HG03196 (cell line): ENCODE data around the gene CFAP74.
"Not testable (repeated sequence)": the region's sequence is repeated elsewhere in the genome, so short reads cannot be mapped to it uniquely, and the experiment has no call there.

ENCODE experiments used
- ATAC-seq: cut with Tn5 transposase; IDR thresholded peaks from one replicate; pipeline ENCODE4 v1.9.1; 2021; ENCODE audit not compliant: unreplicated experiment

The CFAP74 gene

DNA sequence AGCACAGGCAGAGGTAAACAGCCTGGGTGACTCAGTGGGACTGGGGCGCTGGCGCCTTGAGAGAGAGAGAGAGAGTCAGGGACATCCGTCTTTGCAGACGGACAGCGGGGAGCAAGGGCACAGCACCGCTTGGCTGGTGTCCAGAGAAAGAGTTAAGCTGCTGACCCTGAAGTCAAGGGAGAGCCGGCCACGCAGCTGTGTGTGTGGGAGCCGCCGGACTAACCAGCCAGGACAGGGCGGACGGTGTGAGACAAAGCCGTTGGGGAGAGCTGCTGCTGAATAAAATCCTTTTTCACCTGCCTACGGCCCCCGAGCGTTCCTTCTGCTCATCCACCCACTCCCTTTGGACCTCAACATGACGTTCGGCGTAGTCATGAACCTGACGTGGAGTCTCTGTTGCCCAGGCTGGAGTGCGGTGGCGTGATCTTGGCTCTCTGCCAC is 14.5 kb downstream of the CFAP74 start:
- no peak for ATAC-seq

- no peak for ATAC-seq
Measured at GRCh38 chr1:1988061-1988945, 15.3 kb downstream of the CFAP74 start.

GRCh38 chr1:1987142-1987510 is 16.5 kb downstream of the CFAP74 start:
- ATAC-seq = no peak

- ATAC-seq = no peak
Measured at GRCh38 chr1:1986451-1987141, 17.0 kb downstream of the CFAP74 start.

- ATAC-seq = no peak
Measured at GRCh38 chr1:1985375-1986050, 18.1 kb downstream of the CFAP74 start.

- ATAC-seq = no peak
Measured at GRCh38 chr1:1984560-1985070, 19.0 kb downstream of the CFAP74 start.

DNA sequence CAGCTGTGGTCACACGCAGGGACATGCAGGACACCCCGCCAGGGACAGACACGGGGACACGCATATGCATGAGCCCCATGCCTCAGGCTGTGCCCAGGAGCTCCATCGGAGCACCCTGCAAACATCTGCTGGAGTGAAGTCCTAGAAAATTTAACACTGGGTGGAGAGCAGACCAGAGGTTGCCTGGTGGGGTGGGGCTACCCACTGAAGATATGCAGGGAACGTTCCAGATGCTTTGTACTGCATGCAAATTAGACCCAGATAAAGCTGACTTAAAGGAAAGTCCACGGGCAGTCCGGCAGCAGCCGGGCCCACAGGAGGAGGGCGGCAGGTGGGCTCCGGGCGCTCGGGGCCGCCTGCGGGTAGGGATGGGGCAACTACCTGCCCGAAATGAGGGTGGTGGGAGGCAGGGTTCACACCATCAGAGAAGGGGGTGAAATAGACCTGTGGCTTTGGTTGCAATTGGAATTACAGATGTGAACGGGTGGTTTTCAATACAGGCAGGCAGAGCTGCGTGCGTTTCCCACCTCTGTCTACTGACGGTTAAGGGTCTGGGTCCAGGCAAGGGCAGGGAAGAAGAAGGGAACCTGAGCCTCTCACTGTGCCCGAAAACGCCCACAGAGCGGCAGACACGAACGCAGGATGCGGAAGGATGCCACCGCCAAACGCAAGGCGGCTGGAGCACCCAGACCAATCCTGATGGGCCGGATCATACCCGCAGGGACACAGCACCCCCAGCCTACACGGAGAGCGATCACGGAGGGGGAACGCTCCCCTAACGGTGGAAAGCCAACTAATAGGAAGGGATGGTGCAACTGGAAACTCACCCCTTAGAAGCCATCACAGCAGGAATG is 21.0 kb downstream of the CFAP74 start:
- no peak for ATAC-seq

GRCh38 chr1:1981631-1982327 is 21.8 kb downstream of the CFAP74 start:
- not testable (repeated sequence) for ATAC-seq

- ATAC-seq = no peak
Measured at GRCh38 chr1:1981142-1981500, 22.5 kb downstream of the CFAP74 start.

- no peak for ATAC-seq
Measured at GRCh38 chr1:1980467-1981141, 23.0 kb downstream of the CFAP74 start.

- no peak for ATAC-seq
Measured at GRCh38 chr1:1979482-1980165, 24.0 kb downstream of the CFAP74 start.

- not testable (repeated sequence) for ATAC-seq
Measured at GRCh38 chr1:1978690-1979481, 24.7 kb downstream of the CFAP74 start.

GRCh38 chr1:1978108-1978507 is 25.5 kb downstream of the CFAP74 start:
- no peak for ATAC-seq

DNA sequence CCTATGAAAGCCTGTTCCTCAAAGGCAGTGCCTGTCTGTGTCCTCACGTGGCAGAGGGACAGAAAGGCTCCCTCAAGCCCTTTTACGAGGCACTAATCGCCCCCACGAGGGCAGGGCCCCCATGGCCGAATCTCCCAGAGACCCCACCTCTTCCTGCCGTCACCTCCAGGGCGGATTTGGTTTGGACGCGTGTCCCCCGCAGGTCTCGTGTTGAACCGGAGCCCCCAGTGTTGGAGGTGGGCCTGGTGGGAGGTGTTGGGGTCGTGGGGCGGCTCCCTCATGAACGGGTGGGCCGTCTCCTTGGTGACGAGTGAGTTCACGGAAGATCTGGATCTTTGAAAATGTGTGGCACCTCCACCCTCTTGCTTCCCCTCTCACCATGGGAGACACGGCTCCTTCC is 27.6 kb downstream of the CFAP74 start:
- ATAC-seq = no peak

- no peak for ATAC-seq
Measured at GRCh38 chr1:1975535-1975934, 28.1 kb downstream of the CFAP74 start.

GRCh38 chr1:1974834-1975233 is 28.8 kb downstream of the CFAP74 start:
- no peak for ATAC-seq

DNA sequence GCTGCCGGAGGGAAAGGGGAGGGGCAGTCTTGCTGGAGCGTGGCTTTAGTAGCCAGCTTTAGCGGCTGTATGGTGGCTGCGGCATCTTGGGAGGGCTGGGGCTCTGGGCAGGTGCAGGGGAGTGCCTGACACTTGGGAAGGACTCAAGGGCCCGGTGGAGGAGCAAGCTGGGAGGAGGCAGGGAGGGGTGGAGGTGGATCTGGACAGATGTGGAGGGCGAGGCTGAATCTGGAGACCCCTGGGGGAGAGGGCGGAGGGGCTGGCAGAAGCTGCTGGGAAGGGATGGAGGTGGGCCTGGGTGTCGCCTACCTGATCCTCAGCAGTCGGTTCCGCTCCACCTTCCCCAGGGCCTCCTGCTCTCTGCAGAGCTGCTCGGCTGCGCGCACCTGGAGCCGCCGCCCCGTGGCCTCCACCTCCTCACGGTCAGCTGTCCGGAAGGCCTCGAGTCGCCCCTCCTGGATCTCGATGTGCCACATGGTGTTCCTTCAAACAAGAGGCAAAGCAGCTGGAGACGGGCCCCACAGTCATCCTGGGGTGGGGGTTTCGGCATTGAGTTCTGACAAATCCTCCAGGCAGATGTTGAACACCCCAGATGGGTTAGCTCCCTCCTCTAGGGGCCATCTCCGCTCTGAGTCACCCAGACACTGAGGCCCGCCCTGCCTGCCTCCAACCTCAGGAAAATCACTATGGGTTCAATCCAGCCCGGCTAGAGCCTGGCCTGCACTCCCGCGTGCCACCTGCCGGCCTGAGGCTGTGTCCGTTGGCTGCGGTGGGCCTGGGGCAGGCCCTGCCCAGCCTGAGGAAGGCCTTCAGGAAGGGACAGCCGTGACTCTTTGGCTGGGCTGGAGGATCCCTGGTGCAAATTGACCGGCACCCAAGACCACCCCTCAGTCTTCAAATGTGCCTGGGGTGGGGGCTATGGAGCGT is 29.6 kb downstream of the CFAP74 start:
- ATAC-seq = no peak
